Measurements from ENCODE around the gene BBS9. TPM values are rescaled to one million over a fixed set of nuclear protein-coding genes. Genes with fewer than 3 reads are reported as not detected.

Gene BBS9
- total RNA-seq, 1 experiment from 2014 or later, result 3.8 TPM

DNA sequence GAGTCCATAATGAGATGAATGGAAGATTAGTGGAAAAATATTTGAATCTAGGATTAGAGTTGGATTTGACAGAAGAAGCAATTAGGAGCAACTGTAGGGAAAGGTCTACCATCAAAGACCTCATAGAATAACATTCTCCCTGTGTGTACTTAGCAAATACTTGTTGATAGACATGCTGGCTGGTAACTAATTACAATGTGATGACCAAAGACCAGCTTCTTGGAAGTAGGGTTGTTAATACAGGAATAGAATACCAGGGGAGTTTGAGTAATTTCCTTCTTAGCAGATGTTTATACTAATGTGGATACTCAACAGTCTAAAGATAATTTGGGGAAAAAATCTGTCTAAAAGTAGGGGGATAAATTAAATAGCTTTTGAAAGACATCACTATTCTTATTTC lies 418.5 kb downstream of the BBS9 start:
- DNase-seq (ENCODE audit: low spot score), result no peak

DNA sequence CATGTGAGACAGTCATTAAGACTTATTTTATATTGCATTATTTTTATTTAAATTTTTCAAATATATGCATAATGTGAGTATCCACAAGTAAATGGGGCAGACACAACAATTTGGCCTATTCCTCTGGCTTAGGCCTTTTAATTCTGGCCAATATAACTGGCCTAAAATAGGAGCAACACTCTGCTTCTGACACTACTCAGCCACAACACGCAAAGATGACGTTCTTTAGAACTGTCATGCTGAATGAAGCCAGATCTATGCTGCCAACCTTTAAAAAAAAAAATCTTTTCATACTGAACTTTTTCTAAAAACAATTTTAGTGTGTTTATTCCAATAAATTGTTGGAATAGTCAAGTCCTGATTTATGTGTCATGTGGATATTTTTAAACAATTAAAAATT lies 421.0 kb downstream of the BBS9 start:
- no peak for DNase-seq (ENCODE audit: low spot score)

DNA sequence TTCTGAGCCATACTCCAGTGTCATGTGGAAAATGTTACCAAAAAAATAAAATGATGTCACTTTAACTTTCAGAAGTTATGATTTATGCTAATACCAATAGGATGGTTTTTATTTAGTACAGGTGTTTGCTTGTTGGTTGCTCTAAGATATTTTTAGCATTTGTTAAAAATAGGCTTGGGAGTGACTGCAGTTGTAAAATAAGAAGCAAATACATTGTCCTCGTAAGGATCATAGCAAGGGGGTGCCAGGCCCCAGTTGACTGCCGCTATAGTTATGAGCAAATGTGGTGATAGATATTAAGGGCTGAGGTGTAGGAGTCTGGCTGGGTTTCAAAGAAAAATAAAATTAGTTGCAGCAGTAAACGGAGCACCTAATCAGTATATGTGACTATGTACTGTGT lies 421.6 kb downstream of the BBS9 start:
- DNase-seq (ENCODE audit: low spot score), result no peak

DNA sequence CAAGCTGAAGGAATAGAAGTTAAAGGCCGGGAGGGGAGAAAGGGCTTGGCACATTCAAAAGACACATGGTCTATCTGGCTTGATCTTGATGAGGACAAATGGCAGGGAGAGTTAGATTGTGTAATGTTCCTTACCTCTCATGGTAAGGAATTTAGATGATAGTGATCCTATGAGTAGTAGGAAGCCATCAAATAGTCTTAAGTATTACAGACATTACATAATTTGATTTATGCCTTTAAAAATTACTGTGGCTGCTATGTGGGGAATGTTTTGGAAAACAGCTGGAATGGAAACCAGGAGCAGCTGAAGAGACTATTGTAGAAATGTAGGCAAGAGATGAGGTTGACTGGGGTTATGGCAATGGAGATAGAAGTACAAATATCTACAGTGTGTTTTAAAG lies 424.7 kb downstream of the BBS9 start:
- no peak for DNase-seq (ENCODE audit: low spot score)

DNA sequence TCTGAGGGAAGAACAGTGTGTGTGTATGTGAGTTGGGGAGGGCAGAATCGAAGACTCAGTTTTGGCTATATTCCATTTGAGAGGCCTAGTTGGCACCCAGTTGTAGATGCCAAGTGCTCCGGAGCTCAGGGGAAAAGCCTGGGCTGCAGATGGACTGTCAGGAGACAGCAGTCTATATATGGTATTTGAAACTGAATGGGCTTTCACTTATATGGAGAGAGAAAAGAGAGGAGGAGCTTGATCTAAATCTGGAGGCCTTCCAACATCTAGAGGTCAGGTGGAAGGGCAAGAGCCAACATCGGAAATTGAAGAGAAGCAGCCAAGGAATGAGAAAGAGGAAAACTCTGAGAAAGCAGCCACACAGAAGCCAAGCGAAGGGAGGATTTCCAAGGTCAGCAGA lies 425.2 kb downstream of the BBS9 start:
- DNase-seq (ENCODE audit: low spot score), result no peak

DNA sequence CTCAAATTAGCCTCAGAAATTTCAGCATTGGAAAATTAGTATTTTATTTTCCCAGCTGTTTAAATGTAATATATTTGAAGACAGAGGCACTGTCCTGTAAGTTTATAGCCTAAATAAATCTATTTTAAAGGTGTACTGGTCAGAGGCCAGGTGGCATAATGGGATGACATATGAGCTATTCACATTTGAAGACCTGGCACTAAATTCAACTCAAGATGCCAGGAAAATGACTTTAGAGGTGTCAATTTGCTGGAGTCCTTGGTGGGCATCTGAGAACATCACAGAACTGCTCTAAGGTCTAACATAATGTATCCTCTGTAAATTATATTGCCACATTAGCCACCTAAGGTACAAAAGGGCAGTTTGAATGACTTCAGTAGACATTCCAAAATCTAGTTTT lies 427.1 kb downstream of the BBS9 start:
- DNase-seq (ENCODE audit: low spot score), result no peak

DNA sequence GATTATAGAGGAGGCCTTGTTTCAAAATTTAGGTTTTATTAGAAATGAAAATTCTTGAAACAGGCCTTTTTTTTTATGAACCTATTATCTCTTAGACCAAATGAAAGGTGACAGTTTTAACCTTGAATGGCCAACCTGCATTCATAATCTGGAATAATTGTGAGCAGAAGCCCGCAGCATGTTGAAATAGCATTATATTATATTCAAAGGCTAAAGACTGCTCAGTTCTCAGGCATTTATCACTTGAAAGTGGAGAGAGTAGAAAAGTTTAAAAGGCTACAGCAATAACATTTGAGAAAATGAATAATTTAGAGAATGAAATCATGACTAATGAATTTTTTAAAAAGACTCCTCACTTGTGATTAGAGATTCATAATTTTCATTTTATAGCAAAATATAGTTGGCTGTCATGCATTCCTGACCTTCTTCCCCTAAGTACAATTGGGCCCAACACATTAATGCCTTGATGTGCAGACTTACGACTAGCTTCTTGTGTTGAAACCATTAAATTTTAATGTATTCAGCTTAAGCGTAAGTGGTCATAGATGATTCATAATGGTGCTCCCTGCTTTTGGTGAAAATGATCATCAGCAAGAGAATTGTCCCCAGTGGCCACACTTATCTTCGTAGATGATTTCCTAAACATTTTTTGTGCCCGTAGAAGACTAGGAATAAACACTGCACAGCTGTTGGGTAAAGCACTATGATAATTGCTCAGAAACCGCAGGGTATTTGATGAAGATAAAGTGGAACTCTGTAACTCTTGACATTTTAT lies 429.4 kb downstream of the BBS9 start:
- no peak for DNase-seq (ENCODE audit: low spot score)

DNA sequence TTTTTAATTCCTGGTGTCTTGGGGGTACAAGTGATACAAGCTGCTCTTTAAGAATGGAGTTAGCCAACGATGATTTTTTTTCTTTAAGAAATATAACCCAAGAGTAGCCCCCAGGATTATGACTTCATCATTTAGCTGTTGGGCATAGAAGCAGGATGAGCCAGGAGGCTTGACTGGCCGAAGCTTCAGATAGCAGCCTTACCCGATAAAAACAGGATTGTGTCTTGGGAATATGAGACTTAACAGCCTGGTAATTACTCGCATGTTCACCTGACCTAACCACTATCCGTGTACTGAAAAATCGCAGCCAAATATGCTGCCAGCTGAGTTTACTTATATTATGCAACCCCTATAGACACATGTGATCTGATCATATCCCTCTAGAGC lies 430.0 kb downstream of the BBS9 start:
- no peak for DNase-seq (ENCODE audit: low spot score)

DNA sequence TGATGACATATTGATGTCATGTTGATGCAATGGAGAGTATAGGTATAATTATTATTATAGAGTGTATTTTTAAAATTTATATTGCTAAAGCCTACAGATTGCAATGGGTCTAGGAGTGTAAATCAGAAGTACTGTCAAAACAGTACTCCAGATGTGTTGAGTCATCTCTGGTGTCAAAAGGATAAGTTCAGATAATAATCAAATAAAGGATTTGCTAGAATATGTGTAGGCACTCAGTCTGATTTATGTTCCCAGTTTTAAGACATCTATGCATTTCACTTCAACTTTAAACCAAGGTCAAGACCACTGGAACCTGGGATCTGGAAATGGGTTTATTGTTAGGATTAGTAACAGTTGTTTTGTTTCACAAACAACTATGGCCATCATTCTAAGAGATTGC lies 433.6 kb downstream of the BBS9 start:
- DNase-seq (ENCODE audit: low spot score), result no peak

DNA sequence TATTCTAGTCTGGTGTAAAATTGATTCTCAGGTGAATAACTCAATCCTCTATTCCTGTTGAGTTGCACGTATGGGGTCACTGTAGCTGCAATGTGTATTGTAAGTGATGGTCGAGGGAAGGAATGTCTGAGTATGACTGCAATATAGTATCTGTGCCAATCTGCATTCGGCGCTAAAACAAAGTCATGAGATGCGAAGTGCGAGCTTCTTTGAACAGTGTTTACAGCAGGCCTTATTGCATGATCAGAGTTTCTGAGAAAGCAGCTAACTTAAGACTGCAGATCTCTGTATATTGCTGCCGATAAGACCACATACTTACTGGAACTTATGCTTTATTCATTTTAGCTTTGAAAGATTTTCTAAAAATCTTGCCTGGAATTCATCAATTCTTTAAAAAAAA lies 434.3 kb downstream of the BBS9 start:
- DNase-seq (ENCODE audit: low spot score), result no peak

DNA sequence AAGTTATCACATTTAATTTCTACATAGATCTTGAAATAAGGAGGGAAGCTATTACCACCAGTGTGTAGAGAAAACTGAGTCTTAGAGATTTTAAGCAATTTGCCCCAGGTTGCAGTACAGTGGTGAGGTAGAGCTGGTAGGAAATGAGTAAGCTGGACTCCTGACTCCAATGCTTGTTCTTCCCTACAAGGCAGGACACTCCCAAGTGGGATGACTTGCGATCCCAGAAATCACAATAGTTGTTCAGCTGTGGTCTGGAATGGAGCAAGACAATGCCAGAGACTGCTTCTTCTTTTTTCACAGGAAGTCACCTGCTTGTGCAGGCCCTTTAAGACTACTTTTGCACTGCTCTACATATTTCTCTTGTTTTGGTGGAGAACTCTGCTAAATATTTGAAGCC lies 448.8 kb downstream of the BBS9 start:
- DNase-seq (ENCODE audit: low spot score), result no peak

DNA sequence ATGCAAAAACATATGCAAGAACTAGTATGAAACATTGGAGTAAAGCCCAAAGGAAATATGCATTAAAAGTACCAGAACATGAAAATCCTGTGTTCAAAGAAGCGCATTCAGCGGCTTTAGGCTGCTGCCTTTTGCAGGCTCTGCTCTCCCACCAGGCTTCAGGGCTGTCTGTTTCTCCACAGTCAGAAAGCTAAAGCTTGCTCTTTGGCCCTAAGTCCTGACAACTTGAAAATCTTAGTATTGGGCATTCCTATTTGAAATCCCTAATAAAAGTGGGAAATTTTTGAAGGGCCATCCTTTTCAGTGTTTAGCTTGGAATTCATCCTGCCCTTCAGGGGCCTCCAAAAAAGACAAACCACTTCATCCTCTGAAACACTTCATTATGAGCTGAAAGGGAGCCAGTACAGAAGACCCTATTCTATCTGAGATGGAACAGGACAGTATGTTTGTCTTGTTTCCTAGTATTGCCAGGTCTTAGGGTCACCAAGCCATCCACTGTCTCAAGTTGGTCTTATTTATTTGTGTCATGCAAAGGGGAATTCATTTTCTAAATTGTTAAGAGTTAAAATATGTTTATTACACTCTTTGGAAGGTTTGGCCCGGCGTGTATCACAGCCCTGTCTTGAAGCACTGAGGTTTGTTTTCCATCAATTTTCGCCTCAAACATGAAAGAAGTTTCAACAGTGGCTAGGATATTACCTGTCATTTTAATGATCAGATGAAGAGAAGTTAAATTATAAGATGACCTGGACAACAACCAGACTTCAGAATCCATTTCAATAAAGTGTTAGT lies 449.7 kb downstream of the BBS9 start:
- no peak for DNase-seq (ENCODE audit: low spot score)

DNA sequence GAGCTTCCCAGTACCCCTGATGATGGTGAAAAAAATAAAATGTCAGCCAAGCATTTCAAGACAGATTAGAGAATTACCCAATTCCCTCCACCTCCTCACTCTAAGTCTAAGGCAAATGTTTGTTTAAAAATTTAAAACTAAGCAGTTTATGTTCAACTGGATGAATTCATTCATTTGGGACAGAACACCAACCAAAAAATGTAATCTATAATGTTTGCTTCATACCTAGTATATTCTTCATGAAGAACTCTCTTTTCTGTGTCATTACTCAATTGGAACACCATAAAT lies 450.3 kb downstream of the BBS9 start:
- DNase-seq (ENCODE audit: low spot score), result no peak

DNA sequence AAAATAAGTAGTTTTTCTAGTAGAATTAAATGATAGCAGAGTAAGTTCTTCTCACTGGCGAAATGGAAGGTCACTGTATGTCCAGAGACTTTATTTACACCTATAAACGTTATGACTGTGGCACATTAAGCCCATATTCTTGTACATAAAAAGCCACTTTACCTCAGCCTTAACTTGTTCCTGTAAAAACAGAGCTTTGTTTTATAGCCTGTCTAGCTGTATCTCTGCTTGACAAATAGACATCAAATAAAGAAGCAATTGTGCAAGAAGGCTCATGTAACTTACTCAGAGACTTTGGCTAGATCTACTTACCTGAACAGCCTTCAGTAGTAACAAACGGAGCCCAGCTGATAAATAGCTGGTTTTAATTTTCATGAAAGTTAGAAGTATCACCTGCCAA lies 451.9 kb downstream of the BBS9 start:
- DNase-seq (ENCODE audit: low spot score), result no peak

DNA sequence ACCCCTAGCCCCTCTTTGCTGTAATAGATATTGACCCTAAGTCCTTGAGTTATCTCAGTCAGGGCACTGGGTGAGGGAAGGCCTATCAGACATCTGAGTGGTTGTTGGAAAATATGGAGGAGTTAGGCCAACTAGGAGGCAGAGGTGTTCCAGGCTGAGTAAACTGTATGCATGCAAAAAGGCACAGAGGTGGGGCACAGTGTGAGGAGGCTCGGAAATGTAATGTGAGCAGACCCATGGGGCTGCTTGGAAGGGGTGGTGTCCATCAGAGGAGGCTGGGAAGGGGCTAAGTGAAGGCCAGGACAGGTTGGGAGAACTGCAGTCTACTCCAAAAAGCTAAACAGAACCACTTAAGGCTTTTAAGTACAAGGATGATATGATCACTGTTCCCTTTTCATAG lies 452.7 kb downstream of the BBS9 start:
- DNase-seq (ENCODE audit: low spot score), result no peak

DNA sequence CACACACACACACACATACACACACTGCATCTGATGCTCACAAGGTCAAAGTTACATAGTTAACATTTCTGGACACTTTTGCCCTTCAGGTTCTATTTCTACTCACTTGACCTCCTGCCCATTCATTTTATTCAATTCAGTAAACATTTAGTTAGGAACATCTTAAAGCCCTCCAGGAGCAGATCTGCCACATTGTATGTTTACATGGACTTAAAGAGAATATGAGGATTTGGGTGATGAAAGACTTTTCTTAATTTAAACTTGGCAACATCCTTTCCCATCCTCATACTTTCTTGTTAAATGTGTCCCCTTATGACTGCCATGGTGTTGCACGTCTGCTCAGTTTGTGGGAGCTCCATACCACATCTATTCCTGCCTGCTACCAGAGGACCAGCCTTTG lies 453.2 kb downstream of the BBS9 start:
- DNase-seq (ENCODE audit: low spot score), result no peak

DNA sequence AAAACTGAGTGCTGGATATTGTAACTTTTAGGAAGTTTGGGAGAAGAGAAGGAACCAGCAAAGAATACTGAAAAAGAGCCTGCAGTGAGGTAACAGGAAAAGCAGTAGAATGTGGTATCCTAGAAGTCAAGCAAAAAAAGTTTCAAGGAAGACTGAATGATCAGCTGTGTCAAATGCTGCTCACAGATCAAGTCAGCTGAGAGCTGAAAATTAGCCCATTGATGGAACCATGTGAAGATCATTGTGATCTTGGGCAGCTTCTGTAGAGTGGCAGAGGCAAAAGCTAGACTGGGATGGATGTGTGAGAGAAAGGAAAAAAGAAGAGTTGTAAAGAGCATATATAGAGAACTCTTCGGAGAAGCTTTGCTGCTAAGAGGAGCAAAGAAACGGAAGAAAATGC lies 460.5 kb downstream of the BBS9 start:
- no peak for DNase-seq (ENCODE audit: low spot score)

DNA sequence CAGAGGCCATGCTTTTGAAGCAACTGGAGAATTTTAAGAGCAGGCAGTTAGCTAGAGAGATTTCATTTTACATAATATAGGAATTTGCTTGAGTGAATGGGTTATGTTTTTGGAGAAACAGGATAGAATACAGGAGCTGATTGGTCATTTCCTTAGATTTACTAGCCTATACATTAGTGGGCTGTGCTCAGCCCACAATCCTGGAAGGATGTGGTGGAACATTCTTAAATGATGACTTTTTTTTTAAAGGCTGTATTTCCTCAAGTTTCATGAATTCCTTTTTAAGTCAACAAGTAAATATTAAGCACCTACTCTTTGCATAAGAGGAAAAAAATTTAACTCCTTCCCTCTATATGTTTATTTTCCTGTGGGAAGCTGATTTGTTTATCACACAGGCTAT lies 461.6 kb downstream of the BBS9 start:
- no peak for DNase-seq (ENCODE audit: low spot score)

DNA sequence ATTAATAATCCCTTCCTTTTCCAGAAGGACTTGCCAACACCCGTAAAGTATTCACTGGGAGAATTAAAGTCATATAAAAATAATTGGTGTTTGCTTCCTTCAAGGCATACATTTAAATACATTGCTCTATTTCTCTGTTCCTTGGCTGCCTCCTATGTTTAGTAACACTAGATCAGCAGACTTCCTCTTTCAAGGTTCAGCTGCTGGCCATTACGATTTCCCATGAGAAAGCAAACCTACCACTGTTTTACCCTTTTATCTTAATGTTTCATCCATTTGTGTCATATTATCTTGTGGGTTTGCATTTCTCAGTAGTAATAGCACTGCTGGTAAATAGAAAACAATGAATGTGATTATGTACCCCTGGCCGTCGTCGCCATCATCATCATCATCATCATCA lies 462.1 kb downstream of the BBS9 start:
- no peak for DNase-seq (ENCODE audit: low spot score)

DNA sequence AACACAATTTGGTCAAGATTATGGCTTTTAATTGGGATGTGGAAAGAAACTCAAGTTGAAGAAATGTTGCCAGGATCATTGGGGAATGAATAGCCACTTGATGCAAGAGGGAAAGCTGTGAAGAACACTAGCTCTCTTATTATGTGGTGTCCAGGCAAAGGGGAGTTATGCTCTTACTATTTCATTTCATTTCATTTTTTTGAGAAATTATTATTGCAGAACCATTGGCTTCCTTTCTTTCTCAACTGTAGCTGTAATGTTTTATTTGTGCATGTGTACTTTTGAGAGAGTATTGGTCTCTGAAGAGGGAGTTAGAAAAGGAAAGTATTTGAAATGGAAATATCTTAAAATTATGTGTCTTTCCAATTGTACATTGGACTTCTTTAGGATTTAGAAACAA lies 463.4 kb downstream of the BBS9 start:
- no peak for DNase-seq (ENCODE audit: low spot score)

DNA sequence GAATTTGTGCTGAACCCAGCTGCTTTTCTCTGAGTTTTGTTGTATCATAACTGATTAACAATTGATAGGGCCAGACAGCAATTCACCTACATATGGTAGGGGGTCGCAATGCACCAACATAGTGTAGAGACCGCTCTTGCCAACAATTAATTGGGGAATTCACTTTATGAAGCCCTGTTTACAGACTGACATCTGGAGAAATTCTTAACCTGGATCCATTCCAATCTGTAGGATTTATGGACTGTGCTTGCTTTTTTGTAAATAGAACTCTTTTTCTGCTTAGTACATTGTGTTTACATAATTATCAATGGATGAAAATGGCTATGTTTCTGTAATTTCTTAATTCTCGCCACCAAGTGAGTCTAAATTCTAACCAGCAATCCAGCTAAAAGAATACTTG lies 464.2 kb downstream of the BBS9 start:
- no peak for DNase-seq (ENCODE audit: low spot score)

DNA sequence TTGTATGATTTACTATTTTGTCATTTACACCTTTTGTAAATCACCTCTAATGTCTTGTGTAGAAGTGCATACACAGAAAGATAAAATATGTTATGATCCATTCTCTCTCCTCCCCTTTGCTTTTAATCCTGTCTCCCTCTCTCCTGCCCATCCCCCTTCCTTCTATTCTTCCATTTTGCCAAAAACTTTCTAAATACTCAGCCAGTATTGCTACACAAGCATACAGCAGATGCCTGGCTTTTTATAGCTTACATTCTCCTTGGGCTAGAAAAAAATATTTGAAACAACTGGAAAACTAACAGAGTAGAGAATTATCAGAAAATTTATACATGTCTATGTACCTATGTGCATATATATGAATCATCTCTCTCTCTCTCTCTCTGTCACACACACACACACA lies 467.3 kb downstream of the BBS9 start:
- no peak for DNase-seq (ENCODE audit: low spot score)

DNA sequence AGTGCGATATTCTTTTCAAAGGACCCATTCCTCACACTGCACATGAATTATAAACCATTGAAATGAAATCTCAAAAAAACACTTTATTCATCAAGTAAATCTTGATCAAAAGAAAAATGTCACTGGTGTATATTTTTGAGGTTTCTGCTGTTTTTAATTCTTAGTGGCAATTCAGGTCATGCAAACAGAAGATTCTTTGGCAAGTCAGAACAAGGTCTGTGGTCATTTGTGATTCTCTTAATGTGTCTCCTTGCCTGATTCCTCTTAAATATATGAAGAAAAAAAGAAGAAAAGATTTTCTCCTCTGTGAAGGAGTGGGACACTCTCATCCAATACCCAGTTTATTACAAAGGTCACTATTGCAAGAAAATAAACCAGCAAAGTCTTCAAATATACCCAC lies 467.8 kb downstream of the BBS9 start:
- no peak for DNase-seq (ENCODE audit: low spot score)

DNA sequence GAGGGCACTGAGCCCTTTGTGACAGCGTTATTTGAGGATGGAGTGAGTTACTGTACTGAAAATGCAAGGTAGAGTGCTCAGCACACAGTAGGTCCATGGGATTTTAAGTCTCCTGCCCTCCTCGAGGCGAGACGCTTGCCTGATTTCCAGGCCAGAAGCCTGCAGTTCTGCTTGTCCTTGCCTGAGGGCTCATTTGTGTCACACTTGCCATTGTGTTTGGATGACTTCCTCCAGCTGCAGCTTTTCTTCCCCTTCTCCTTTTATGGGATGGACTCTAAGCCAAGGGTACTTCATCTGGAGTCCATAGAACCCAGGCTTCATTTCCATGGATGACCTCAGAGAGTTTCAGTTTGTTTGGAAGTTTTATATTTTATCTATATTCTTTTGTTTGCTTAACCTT lies 471.7 kb downstream of the BBS9 start:
- DNase-seq (ENCODE audit: low spot score), result no peak
